Motor neuron (in vitro differentiated cells): ENCODE results near the gene PPP1R8. TPM values are rescaled to one million over a fixed set of nuclear protein-coding genes. Genes with fewer than 3 reads are reported as not detected.
"Not testable (repeated sequence)": the region's sequence is repeated elsewhere in the genome, so short reads cannot be mapped to it uniquely, and the experiment has no call there.

Experiments
- ATAC-seq, 8 experiments: fragments of 200-7000 bp; cut with Tn5 transposase; replicated peaks in 6 of 8; 2 replicates each; pipeline ENCODE4 v1.8.0; 2021; ENCODE audit warnings: mild to moderate bottlenecking in 8 of 8, moderate library complexity in 8 of 8
- H3K27ac ChIP-seq, 2 donors: fragments of 250-450 bp; sonication (Bioruptor Pico); 2 replicates each; pipeline ENCODE4 v1.9.0; 2021; ENCODE audit warnings: antibody characterized with exemption in 2 of 2, mild to moderate bottlenecking in 2 of 2, moderate library complexity in 1 of 2
- H3K4me1 ChIP-seq, 2 donors: fragments of 250-450 bp; sonication (Bioruptor Pico); replicated peaks in 1 of 2; 2 replicates each; pipeline ENCODE4 v1.6.1; 2021; ENCODE audit warnings: antibody characterized with exemption in 2 of 2, mild to moderate bottlenecking in 2 of 2, moderate library complexity in 1 of 2
- H3K4me3 ChIP-seq, 5 donors: fragments of 250-450 bp; sonication (Bioruptor Pico); 2 replicates each; pipeline ENCODE4 v1.9.0; 2021; ENCODE audit warnings: antibody characterized with exemption in 5 of 5, mild to moderate bottlenecking in 5 of 5, moderate library complexity in 4 of 5
- WGBS, 10 experiments: fragments of 450-650 bp; shearing (Covaris generic); methylation state at CpG; one replicate each; pipeline ENCODE4 v1.0.0; 2022; 5-methylcytosine and 5-hydroxymethylcytosine counted together
- in situ Hi-C, 9 experiments: fragments of 400-800 bp; cut with MboI; loops; one replicate each; pipeline ENCODE4 v1.15.0; 2021; ENCODE audit warnings: low sequenced_read_pairs in 9 of 9, low pct_unique_long_range_greater_than_20kb in 2 of 9; ENCODE audit not compliant: unreplicated experiment in 9 of 9
- total RNA-seq, 8 experiments: library from RNA; unstranded; fragments of 300-600 nt; gene quantifications; 2 replicates each; pipeline versions ENCODE4 v1.2.3 to v1.2.4, GENCODE V29; 2022

Gene PPP1R8
- total RNA-seq, 8 experiments from 2014 or later = 35.5 to 86.4 (median 54.6) TPM

DNA sequence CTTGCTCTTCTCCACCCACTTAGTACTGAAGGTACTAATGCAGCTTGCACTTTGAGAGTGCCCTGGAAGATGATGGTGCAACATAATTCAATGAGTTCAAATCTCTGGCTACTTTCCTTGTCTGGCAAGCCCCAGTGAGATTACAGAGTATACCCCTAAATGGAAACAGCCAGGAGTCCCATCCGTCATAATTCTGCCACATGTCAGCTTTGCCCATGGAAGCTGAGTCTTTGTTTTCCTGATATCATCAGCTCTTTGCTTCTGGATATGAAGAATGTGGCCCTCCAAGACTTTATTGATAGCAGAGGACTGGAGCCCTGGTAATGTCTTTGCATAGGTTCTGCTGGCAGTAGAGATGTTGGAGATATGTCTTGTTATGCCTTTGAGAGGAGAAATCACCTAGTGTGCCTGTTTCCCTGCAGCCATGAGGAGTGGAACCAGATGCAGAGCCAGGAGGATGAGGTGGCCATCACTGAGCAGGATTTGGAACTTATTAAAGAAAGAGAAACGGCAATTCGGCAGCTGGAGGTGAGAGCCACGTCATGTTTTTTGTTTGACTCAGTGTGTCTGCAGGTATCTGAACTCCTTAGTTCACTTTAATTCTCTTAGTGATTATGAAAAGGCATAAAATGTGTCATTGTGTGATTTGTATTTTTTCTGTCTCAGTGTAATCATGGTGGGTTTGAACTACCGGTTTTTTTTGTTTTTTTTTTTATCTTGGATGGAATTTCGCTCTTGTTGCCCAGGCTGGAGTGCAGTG, 18.7 kb upstream of the PPP1R8 start:
- in situ Hi-C loops = no loop called here
- no peak for ATAC-seq
- Histone ChIP-seq H3K27ac (no peak overlapping the region), H3K4me1 (no peaks in the 10 kb centered on the region), H3K4me3 (no peak overlapping the region)
- 82 to 100% (median 93%) methylated on average over 1 to 6 of the region's 6 CpGs; no CpG with 5 or more reads in 1 of the 10 experiments for WGBS, 10 experiments

DNA sequence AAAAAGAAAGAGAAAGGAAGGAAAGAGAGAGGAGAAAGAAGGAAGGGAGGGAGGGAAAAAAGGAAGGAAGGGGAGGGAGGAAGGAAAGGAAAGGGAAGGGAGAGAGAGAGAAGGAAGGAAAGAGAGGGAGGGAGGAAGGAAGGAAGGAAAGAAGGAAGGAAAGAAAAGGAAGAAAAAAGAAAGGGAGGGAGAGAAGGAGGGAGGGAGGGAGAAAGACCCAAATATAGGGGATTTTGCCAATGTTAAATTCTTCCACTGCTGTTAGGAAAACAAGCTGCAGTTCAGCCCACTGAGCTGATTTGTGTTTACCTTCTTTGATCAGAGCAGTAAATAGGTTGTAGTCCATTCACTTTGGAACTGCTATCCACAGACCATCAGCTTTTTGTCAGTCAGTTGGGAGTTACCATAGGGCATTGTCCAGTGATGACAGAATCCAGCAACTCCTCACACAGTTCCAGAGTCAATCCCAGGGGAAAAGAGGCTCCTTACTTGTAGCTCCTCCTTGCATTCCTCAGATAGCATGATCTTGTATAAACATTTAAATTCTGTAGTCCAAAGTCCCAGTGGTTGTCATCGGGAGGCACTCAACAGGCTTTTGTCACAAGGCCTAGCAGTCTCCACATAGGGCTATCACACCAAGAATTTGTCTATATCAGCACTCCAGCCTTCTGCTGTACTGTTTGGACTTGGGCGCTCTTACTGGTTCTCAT, 13.5 kb upstream of the PPP1R8 start:
- 43 to 100% (median 98%) methylated on average over 1 to 2 of the region's 2 CpGs; no CpG with 5 or more reads in 2 of the 10 experiments for WGBS, 10 experiments
- Histone ChIP-seq H3K4me3 (no peak overlapping the region), H3K27ac (no peak overlapping the region), H3K4me1 (no peaks in the 10 kb centered on the region)
- in situ Hi-C loops = no loop called here
- ATAC-seq = peak in 5 of 8 experiments; percentile 17 to 86 (median 51)

DNA sequence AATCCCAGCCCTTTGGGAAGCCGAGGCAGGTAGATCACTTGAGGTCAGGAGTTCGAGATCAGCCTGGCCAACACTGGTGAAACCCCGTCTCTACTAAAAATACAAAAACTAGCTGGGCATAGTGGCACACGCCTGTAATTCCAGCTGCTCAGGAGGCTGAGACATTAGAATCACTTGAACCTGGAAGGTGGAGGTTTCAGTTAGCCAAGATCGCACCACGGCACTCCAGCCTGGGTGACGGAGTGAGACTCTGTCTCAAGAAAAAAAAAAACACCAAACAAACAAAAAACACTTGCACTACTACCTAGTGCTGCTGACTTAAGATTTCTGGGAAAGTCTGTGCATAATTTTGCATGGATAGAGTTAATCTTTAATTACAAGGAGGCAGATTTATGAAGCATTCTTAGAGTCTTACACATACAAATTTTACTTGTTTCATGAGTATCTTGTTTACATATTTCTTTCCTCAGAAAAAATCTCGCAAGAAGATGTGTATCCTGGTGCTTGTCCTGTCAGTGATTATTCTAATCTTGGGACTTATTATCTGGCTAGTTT, 8.7 kb upstream of the PPP1R8 start:
- WGBS, 10 experiments = 85 to 100% (median 90%) methylated on average over 1 to 6 of the region's 8 CpGs; no CpG with 5 or more reads in 3 of the 10 experiments
- in situ Hi-C loops = no loop called here

DNA sequence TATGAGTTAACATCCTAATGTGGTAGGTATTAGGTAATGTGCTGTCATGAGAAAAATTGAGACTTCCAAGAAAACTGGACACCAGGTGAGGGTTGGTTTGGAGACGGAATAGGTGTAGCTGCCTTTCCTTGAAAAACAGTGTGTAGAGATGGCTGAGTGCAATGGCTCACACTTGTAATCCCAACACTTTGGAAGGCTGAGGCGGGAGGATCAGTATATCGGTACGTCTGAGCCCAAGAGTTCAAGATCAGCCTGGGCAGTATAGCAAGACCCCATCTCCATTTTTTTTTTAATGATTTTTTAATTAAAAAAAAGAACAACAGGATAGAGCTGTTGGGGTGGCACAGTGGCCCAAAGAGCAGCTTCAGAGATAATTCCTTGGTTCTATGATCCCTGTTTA, 6.8 kb upstream of the PPP1R8 start:
- 87 to 100% (median 100%) methylated on average over 1 to 4 of the region's 4 CpGs; no CpG with 5 or more reads in 1 of the 10 experiments for WGBS, 10 experiments
- H3K27ac ChIP-seq = no peak overlapping the region
- no peak overlapping the region for H3K4me3 ChIP-seq
- ATAC-seq = no peak
- in situ Hi-C loops = no loop called here
- H3K4me1 ChIP-seq = no peaks in the 10 kb centered on the region

More for the DNA sequence above, 8.7 kb upstream of the PPP1R8 start:
- H3K4me1 ChIP-seq = no peaks in the 10 kb centered on the region
- no peak overlapping the region for H3K4me3 ChIP-seq
- ATAC-seq = no peak
- no peak overlapping the region for H3K27ac ChIP-seq

DNA sequence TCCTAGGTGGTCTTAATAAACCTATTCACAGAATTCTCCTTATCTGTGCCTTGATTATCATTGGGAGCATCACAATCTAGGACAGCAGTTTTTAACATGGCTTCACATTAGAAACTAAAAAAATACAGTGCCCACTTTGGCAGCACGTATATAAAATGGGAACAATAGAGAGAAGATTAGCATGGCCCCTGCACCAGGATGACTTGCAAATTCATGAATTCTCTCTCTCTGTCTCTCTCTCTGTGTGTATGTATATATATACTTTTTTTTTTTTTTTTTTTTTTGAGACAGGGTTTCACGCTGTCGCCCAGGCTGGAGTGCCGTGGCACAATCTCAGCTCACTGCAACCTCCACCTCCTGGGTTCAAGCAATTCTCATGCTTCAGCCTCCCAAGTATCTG, 6.2 kb upstream of the PPP1R8 start:
- no peaks in the 10 kb centered on the region for H3K4me1 ChIP-seq
- no peak for ATAC-seq
- in situ Hi-C loops = no loop called here
- WGBS, 10 experiments = 87 to 100% (median 100%) methylated on average over 1 to 4 of the region's 4 CpGs; no CpG with 5 or more reads in 3 of the 10 experiments
- H3K4me3 ChIP-seq = no peak overlapping the region
- no peak overlapping the region for H3K27ac ChIP-seq

DNA sequence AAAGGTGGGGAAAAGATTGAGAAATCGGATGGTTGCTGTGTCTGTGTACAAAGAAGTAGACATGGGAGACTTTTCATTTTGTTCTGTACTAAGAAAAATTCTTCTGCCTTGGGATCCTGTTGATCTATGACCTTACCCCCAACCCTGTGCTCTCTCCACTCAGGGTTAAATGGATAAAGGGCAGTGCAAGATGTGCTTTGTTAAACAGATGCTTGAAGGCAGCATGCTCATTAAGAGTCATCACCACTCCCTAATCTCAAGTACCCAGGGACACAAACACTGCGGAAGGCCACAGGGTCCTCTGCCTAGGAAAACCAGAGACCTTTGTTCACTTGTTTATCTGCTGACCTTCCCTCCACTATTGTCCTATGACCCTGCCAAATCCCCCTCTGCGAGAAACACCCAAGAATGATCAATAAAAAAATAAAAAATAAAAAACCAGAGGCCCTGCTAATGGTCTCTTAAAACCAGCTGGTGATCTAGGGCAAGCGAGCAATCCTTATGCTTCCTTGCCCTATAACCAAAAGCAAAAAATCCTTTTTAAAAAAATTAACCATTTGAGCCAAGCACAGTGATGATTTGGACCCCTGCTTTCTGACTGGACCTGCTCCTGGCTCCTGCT, 1.1 kb upstream of the PPP1R8 start:
- ATAC-seq, in situ Hi-C loops, H3K4me3 ChIP-seq: not testable (repeated sequence)
- H3K27ac ChIP-seq = peak overlapping the region in 1 of 2 donors; percentile 92
- WGBS, 10 experiments = 80 to 100% (median 88%) methylated on average over 1 to 2 of the region's 4 CpGs; no CpG with 5 or more reads in 5 of the 10 experiments
- H3K4me1 ChIP-seq = peaks cover 10 to 11% of the 10 kb centered on the region in 2 donors

DNA sequence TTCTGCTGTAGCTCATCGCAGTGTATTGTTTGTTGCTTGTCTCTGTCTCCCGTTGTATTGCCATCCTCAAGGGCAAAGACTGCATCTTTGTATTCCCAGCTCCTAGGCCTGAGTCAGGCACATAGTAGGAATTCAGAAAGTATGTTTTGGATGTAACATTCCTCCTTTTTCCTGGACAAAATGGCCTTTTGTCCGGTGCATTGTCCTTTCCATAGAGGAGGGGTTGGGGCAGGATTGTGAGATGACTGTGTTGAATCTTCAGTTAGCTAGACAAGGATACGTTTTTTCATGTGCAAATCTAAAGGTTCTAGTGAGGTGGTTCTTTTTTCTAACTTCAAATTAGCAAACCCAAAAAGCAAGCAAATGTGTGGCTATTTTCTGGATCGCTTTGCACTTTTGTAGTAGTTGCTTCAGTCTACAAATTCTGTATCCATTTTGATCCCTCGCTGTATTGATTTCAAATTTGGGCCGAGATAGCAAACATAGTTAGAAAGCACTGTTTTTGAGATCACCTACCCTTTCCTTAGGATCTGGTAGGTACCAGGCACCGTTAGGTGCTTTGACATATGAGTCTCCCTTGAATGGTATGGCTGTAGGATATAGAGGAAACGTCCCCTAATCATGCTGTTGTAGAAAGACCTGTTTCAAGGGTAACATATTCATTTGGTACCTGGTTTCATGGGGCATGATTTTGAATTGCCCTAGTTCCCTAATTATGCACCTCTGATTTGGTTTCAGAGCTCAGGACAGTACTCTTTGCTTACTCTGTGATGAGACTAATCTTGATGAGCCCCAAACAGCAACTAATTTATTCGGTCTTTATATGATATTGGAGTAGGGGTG, 1.2 kb downstream of the PPP1R8 start:
- WGBS, 10 experiments = 38 to 100% (median 62%) methylated on average over 1 to 10 of the region's 10 CpGs; no CpG with 5 or more reads in 1 of the 10 experiments
- no peak for ATAC-seq
- H3K27ac ChIP-seq = no peak overlapping the region
- peaks cover 10 to 11% of the 10 kb centered on the region in 2 donors for H3K4me1 ChIP-seq
- H3K4me3 ChIP-seq = peak overlapping the region; percentile 63 to 81 (median 70)
- in situ Hi-C loops = no loop called here

DNA sequence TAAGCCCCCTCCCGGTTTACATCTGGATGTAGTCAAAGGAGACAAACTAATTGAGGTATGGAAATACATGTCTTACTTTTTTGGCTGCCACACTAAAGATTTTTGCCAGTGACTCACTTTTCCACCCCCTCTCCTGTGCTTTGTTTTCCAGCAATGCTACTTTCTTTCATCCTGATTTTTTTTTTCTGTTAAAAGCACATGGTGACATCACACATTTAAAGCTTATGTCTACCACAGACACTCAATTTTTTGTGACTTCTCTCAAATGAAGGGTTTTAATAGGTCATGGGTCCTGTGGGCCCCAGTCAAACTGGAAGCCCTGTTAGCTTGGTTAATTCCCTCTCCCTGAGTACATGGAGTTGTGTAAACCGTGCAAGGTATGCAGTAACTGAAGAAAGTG, 2.2 kb downstream of the PPP1R8 start:
- in situ Hi-C loops = no loop called here
- Histone ChIP-seq H3K27ac (no peak overlapping the region), H3K4me3 (no peak overlapping the region), H3K4me1 (peaks cover 10 to 11% of the 10 kb centered on the region in 2 donors)
- 70 to 100% (median 94%) methylated on average over 1 to 2 of the region's 2 CpGs; no CpG with 5 or more reads in 2 of the 10 experiments for WGBS, 10 experiments
- ATAC-seq = no peak

DNA sequence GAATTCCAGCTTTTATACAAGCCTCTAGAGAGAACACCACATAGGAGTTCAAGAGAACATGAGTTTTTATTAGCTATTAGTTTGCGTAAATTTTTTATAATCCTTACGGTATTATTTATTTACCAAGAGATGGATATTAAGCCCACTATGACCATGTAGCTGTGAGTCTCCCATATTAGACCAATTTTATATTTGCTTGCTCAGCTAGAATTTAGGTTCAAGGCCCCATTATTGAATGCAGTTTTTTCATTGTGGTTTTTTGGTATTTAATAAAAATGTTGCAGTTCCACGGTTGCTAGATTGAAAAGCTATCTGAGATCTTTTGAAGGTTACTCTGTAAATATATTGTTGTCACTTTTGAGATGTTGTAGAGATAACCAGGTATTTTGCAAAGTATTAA, 2.9 kb downstream of the PPP1R8 start:
- in situ Hi-C loops = no loop called here
- H3K27ac ChIP-seq = no peak overlapping the region
- no peak overlapping the region for H3K4me3 ChIP-seq
- WGBS, 10 experiments = 50 to 100% (median 94%) methylated on average over 2 to 3 of the region's 3 CpGs
- peaks cover 10 to 11% of the 10 kb centered on the region in 2 donors for H3K4me1 ChIP-seq
- ATAC-seq = no peak

DNA sequence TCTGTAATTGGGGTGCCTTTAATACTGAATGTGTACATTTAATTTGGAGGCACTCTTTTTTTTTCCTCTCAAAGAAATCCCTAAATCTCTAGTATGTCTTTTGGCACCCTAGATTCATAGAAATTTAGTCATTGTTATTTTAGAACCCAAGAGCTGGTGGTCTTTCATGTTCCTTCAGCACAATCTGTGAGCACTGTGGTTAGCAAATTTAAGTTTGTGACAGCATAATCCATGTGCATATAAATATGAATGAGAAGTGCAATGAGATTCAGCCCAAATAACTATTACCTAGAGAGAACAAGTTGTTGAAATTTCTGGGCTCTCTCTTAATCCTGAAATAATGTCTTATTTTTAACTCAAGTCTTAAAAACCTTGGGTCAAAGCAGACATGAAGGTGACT, 4.5 kb downstream of the PPP1R8 start:
- in situ Hi-C loops = no loop called here
- Histone ChIP-seq H3K4me3 (no peak overlapping the region), H3K4me1 (peaks cover 8 to 10% of the 10 kb centered on the region in 2 donors), H3K27ac (no peak overlapping the region)
- ATAC-seq = no peak

DNA sequence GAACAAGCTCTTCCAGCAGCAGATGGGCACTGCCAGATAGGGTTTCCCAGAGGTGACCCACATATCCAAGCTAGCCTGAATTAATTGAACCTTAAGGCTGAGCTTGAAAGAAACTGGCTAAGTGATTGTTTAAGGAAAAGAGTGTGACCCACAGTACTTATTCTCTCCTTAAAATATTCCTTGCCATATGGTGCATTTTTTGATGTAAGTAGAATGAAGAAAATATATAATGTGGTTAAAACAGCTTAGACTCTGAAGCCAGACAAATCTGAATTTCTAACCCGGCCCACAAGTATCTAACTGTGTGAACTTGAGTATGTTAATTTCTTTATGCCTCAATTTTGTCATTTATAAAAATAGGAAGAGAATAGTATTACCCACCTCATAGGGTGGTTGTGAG, 4.9 kb downstream of the PPP1R8 start:
- 60 to 100% (median 100%) methylated on average over 1 of the region's 1 CpG; no CpG with 5 or more reads in 2 of the 10 experiments for WGBS, 10 experiments
- in situ Hi-C loops = no loop called here
- peaks cover 6 to 10% of the 10 kb centered on the region in 2 donors for H3K4me1 ChIP-seq
- H3K4me3 ChIP-seq = no peak overlapping the region
- no peak for ATAC-seq
- no peak overlapping the region for H3K27ac ChIP-seq

DNA sequence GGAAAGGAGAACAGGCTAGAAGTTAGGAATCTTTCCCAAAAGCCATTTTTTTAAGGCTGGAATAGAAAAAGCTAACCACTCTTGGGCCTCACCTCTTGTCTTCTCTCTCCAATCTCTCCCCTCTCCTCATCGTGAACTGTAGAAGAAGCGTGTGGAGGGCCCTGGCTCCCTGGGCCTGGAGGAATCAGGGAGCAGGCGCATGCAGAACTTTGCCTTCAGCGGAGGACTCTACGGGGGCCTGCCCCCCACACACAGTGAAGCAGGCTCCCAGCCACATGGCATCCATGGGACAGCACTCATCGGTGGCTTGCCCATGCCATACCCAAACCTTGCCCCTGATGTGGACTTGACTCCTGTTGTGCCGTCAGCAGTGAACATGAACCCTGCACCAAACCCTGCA, 19.4 kb downstream of the PPP1R8 start:
- Histone ChIP-seq H3K4me1 (no peaks in the 10 kb centered on the region), H3K27ac (no peak overlapping the region), H3K4me3 (no peak overlapping the region)
- in situ Hi-C loops = loop anchor here in 1 of 9 experiments (25.0 kb wide), 1 partner anchor 112 kb away; the partner anchor contains the start of gene XKR8
- ATAC-seq = no peak
- WGBS, 10 experiments = 90 to 100% (median 92%) methylated on average over 3 to 6 of the region's 7 CpGs; no CpG with 5 or more reads in 7 of the 10 experiments
